H1 (cell line): Measurements from ENCODE around the gene PF4V1. TPM values are rescaled to one million over a fixed set of nuclear protein-coding genes. Genes with fewer than 3 reads are reported as not detected.

ENCODE experiments used
- CTCF ChIA-PET: fragments of 300-600 bp; sonication (Branson Sonifier 250); formaldehyde crosslinking; loops from one replicate; lab custom pipeline; 2021; ENCODE audit not compliant: partially characterized antibody; lab: Charles Lee
- POLR2A ChIA-PET: fragments of 300-600 bp; sonication (Branson Sonifier 250); formaldehyde crosslinking; loops from one replicate; lab custom pipeline; 2021; ENCODE audit warnings: inconsistent platforms; ENCODE audit not compliant: partially characterized antibody; lab: Charles Lee
- DNase-seq, 2 experiments: peaks; one replicate each; pipeline versions ENCODE4 v3.0.0 to v3.0.0-alpha.2; 2010 to 2022; ENCODE audit warnings: low spot score in 2 of 2, low read depth in 1 of 2, mixed read lengths in 1 of 2
- FAIRE-seq: peaks from 2 replicates; lab custom pipeline; 2011; peaks lifted over from hg19 to GRCh38; lab: Jason Lieb, UNC
- H2AFZ ChIP-seq: 2 replicates; pipeline ENCODE4 v1.8.1; 2012; ENCODE audit warnings: low read length, inconsistent platforms
- H2AK5ac ChIP-seq: 2 replicates; pipeline ENCODE4 v1.6.1; 2013; ENCODE audit warnings: low read depth, low read length
- H2BK120ac ChIP-seq: replicated peaks from 2 replicates; pipeline ENCODE3; 2013; ENCODE audit warnings: low read depth, low read length, inconsistent platforms
- H2BK12ac ChIP-seq: 2 replicates; pipeline ENCODE4 v1.6.1; 2013; ENCODE audit warnings: low read depth, low read length
- H2BK15ac ChIP-seq: 2 replicates; pipeline ENCODE4 v1.6.1; 2013; ENCODE audit warnings: low read length
- H2BK20ac ChIP-seq: 2 replicates; pipeline ENCODE4 v1.6.1; 2013; ENCODE audit warnings: low read length
- H2BK5ac ChIP-seq: 2 replicates; pipeline ENCODE4 v1.6.1; 2013; ENCODE audit warnings: low read depth, low read length
- H3K14ac ChIP-seq: 2 replicates; pipeline ENCODE4 v1.6.1; 2013; ENCODE audit warnings: inconsistent platforms; ENCODE audit not compliant: insufficient read length
- H3K18ac ChIP-seq: 2 replicates; pipeline ENCODE4 v1.6.1; 2013; ENCODE audit warnings: low read length; ENCODE audit errors: extremely low read depth
- H3K23ac ChIP-seq: 2 replicates; pipeline ENCODE4 v1.6.1; 2013; ENCODE audit warnings: inconsistent platforms; ENCODE audit not compliant: insufficient read length
- H3K23me2 ChIP-seq: 2 replicates; pipeline ENCODE4 v1.6.1; 2013; ENCODE audit warnings: low read depth, low read length
- H3K27ac ChIP-seq: 2 replicates; pipeline ENCODE4 v1.6.1; 2011; ENCODE audit warnings: low read depth, low read length, inconsistent platforms
- H3K27me3 ChIP-seq, 4 experiments: replicated peaks in 1 of 4; 1 replicate in 1 of 4; 2 replicates in 3 of 4; pipeline versions ENCODE4 v1.6.1 to v1.8.1; 2011 to 2013; ENCODE audit warnings: low read length in 3 of 4, mild to moderate bottlenecking in 3 of 4, inconsistent platforms in 2 of 4, mixed read lengths in 2 of 4, moderate library complexity in 1 of 4; ENCODE audit not compliant: control insufficient read depth in 3 of 4, insufficient read depth in 3 of 4; ENCODE audit errors: extremely low read depth in 1 of 4
- H3K36me3 ChIP-seq, 4 experiments: 2 replicates each; pipeline versions ENCODE4 v1.6.1 to v1.8.1; 2011 to 2013; ENCODE audit warnings: mild to moderate bottlenecking in 4 of 4, low read length in 3 of 4, moderate library complexity in 2 of 4, control low read depth in 1 of 4, inconsistent platforms in 1 of 4; ENCODE audit not compliant: insufficient read depth in 4 of 4, control insufficient read depth in 2 of 4
- H3K4ac ChIP-seq: replicated peaks from 2 replicates; pipeline ENCODE3; 2013; ENCODE audit warnings: low read length, low read depth, mixed read lengths, inconsistent platforms; ENCODE audit not compliant: insufficient read length
- H3K4me1 ChIP-seq, 4 experiments: replicated peaks in 1 of 4; 1 replicate in 1 of 4; 2 replicates in 3 of 4; pipeline versions ENCODE4 v1.6.1 to v1.8.1; 2011 to 2013; ENCODE audit warnings: low read length in 3 of 4, inconsistent platforms in 2 of 4, mixed read lengths in 1 of 4; ENCODE audit not compliant: insufficient read depth in 4 of 4, control insufficient read depth in 3 of 4
- H3K4me2 ChIP-seq, 2 experiments: 2 replicates each; pipeline versions ENCODE4 v1.6.1 to v1.8.1; 2011 to 2013; ENCODE audit warnings: low read depth in 2 of 2, low read length in 2 of 2, control low read depth in 1 of 2, inconsistent platforms in 1 of 2, mild to moderate bottlenecking in 1 of 2; ENCODE audit not compliant: insufficient read depth in 1 of 2
- H3K4me3 ChIP-seq, 4 experiments: fragments of 200-600, 300-600 bp in 1 of 4; sonication (generic), shearing (Covaris generic), sonication (Bioruptor Twin) in 1 of 4; 2 replicates each; pipeline versions ENCODE4 v1.5.1 to v1.8.1; 2011 to 2016; ENCODE audit warnings: low read length in 4 of 4, low read depth in 3 of 4, control low read depth in 2 of 4, inconsistent platforms in 2 of 4, mild to moderate bottlenecking in 2 of 4, mixed read lengths in 1 of 4, moderate library complexity in 1 of 4; ENCODE audit not compliant: insufficient read depth in 2 of 4; ENCODE audit errors: extremely low read depth in 1 of 4
- H3K56ac ChIP-seq: replicated peaks from 2 replicates; pipeline ENCODE3; 2013; ENCODE audit warnings: low read depth, mild to moderate bottlenecking, mixed read lengths, low read length, inconsistent platforms; ENCODE audit not compliant: insufficient read length
- H3K79me1 ChIP-seq: 2 replicates; pipeline ENCODE4 v1.6.1; 2013; ENCODE audit warnings: low read depth, low read length, control low read depth
- H3K79me2 ChIP-seq, 2 experiments: 2 replicates each; pipeline versions ENCODE4 v1.6.1 to v1.8.1; 2012 to 2013; ENCODE audit warnings: low read length in 2 of 2, mild to moderate bottlenecking in 2 of 2, inconsistent platforms in 1 of 2; ENCODE audit not compliant: insufficient read depth in 2 of 2, control insufficient read depth in 1 of 2
- H3K9ac ChIP-seq, 4 experiments: replicated peaks in 1 of 4; 1 replicate in 1 of 4; 2 replicates in 3 of 4; pipeline versions ENCODE4 v1.6.1 to v1.8.1; 2011 to 2013; ENCODE audit warnings: low read depth in 3 of 4, low read length in 3 of 4, control low read depth in 2 of 4, mild to moderate bottlenecking in 2 of 4, moderate library complexity in 2 of 4, inconsistent platforms in 1 of 4; ENCODE audit errors: extremely low read depth in 1 of 4
- H3K9me3 ChIP-seq, 2 experiments: 2 replicates each; pipeline versions ENCODE4 v1.6.1 to v1.8.1; 2012 to 2013; ENCODE audit warnings: mild to moderate bottlenecking in 2 of 2, moderate library complexity in 2 of 2, control low read depth in 1 of 2, inconsistent platforms in 1 of 2, low read depth in 1 of 2, low read length in 1 of 2, mixed read lengths in 1 of 2; ENCODE audit not compliant: insufficient read depth in 2 of 2
- H4K20me1 ChIP-seq, 2 experiments: replicated peaks in 1 of 2; 2 replicates each; pipeline versions ENCODE3 to v1.8.1; 2011 to 2013; ENCODE audit warnings: inconsistent platforms in 2 of 2, low read length in 2 of 2, mild to moderate bottlenecking in 1 of 2; ENCODE audit not compliant: insufficient read depth in 2 of 2, control insufficient read depth in 1 of 2
- H4K5ac ChIP-seq: 2 replicates; pipeline ENCODE4 v1.6.1; 2013; ENCODE audit warnings: low read length, low read depth, mixed read lengths, inconsistent platforms; ENCODE audit not compliant: insufficient read length
- H4K8ac ChIP-seq: 2 replicates; pipeline ENCODE4 v1.8.0; 2013; ENCODE audit warnings: mild to moderate bottlenecking, moderate library complexity, low read length, inconsistent platforms; ENCODE audit not compliant: insufficient read depth; ENCODE audit errors: extremely low read depth
- H4K91ac ChIP-seq: replicated peaks from 2 replicates; pipeline ENCODE3; 2013; ENCODE audit warnings: low read length, mixed read lengths, inconsistent platforms; ENCODE audit not compliant: insufficient read length
- BRCA1 ChIP-seq: IDR thresholded peaks from 2 replicates; pipeline ENCODE4 v1.6.1; 2012; ENCODE audit warnings: low read depth, low read length, improper control_type of control experiment
- CEBPB ChIP-seq: IDR thresholded peaks from 2 replicates; pipeline ENCODE4 v1.6.1; 2012; ENCODE audit warnings: low read depth, low read length
- EZH2 ChIP-seq: fragments of 200-600 bp; sonication (generic); IDR thresholded peaks from 2 replicates; pipeline ENCODE4 v1.7.1; 2012; ENCODE audit warnings: low read depth, mild to moderate bottlenecking, moderate library complexity, low read length, inconsistent platforms; ENCODE audit not compliant: severe bottlenecking
- GABPA ChIP-seq: IDR thresholded peaks from 2 replicates; pipeline ENCODE4 v1.6.1; 2011; ENCODE audit warnings: mild to moderate bottlenecking, low read length, moderate library complexity, borderline replicate concordance; ENCODE audit not compliant: insufficient read depth
- GTF2F1 ChIP-seq: IDR thresholded peaks from 2 replicates; pipeline ENCODE4 v1.6.1; 2012; ENCODE audit warnings: low read depth, low read length, improper control_type of control experiment, borderline replicate concordance
- HDAC2 ChIP-seq, 2 experiments: fragments of 300-600 bp in 1 of 2; sonication (generic) in 1 of 2; IDR thresholded peaks; 2 replicates each; pipeline ENCODE4 v1.6.1; 2011 to 2012; ENCODE audit warnings: low read depth in 2 of 2, low read length in 2 of 2, mild to moderate bottlenecking in 2 of 2, moderate library complexity in 2 of 2, borderline replicate concordance in 1 of 2, inconsistent platforms in 1 of 2
- HDAC6 ChIP-seq: IDR thresholded peaks from one replicate; pipeline ENCODE4 v1.7.1; 2012; ENCODE audit warnings: low read depth, mild to moderate bottlenecking, inconsistent platforms, low read length, moderate library complexity
- KDM4A ChIP-seq: IDR thresholded peaks from one replicate; pipeline ENCODE4 v1.7.1; 2012; ENCODE audit warnings: low read depth, mild to moderate bottlenecking, moderate library complexity, low read length, inconsistent platforms; ENCODE audit not compliant: severe bottlenecking
- NANOG ChIP-seq: IDR thresholded peaks from 2 replicates; pipeline ENCODE4 v1.6.1; 2011; ENCODE audit warnings: low read length, low read depth, mild to moderate bottlenecking, inconsistent platforms; ENCODE audit not compliant: insufficient read depth, poor library complexity, severe bottlenecking
- PHF8 ChIP-seq: fragments of 200-600 bp; sonication (generic); conservative IDR thresholded peaks from 2 replicates; pipeline ENCODE4 v1.7.1; 2012; ENCODE audit warnings: low read depth, mild to moderate bottlenecking, inconsistent platforms, low read length, moderate library complexity
- POLR2AphosphoS5 ChIP-seq: IDR thresholded peaks from 2 replicates; pipeline ENCODE4 v1.6.1; 2011; ENCODE audit warnings: low read depth, low read length
- RAD21 ChIP-seq, 2 experiments: IDR thresholded peaks in 1 of 2; conservative IDR thresholded peaks in 1 of 2; 2 replicates each; pipeline ENCODE4 v1.6.1; 2011; ENCODE audit warnings: low read depth in 2 of 2, low read length in 2 of 2, improper control_type of control experiment in 1 of 2, inconsistent platforms in 1 of 2, mild to moderate bottlenecking in 1 of 2, moderate library complexity in 1 of 2
- SIRT6 ChIP-seq: IDR thresholded peaks from one replicate; pipeline ENCODE4 v1.7.1; 2012; ENCODE audit warnings: low read length, inconsistent platforms
- WGBS, 2 experiments: shearing (Covaris generic) in 1 of 2; methylation state at CpG; one replicate each; pipeline versions ENCODE4 v1.1.6 to v1.1.7; 2013 to 2015; ENCODE audit warnings: low lambda C conversion rate in 2 of 2, mixed read lengths in 2 of 2, inconsistent platforms in 1 of 2, low coverage in 1 of 2, missing lambda C conversion rate in 1 of 2; ENCODE audit not compliant: insufficient replicate concordance in 2 of 2, insufficient coverage in 1 of 2, insufficient read length in 1 of 2; ENCODE audit errors: extremely low coverage in 1 of 2, missing lambda C conversion rate in 1 of 2; 5-methylcytosine and 5-hydroxymethylcytosine counted together
- polyA plus RNA-seq, 7 experiments: library from polyadenylated mRNA; depleted of rRNA in 3 of 7; stranded (reverse) in 5 of 7; unstranded in 2 of 7; fragments of >200 nt in 5 of 7; fragments of 200-250 nt in 2 of 7; gene quantifications; 1 replicate in 5 of 7; 2 replicates in 1 of 7; 4 replicates in 1 of 7; pipeline versions ENCODE4 v1.2.1 to v1.2.3, GENCODE V29; 2011 to 2013; ENCODE audit warnings: missing spikeins in 2 of 7, mixed read lengths in 2 of 7
- total RNA-seq: library from RNA; stranded (reverse); fragmentation: NEBNext Ultra II Directional; extraction: Animal tissue kit (Norgen Biotek cat#: 25700); gene quantifications from 2 replicates; pipeline ENCODE4 v1.2.1, GENCODE V29; 2021

Gene PF4V1
- total and polyA plus RNA-seq, 2 of the 8 experiments (the other 6 are each of a cell fraction or from before 2014, with no cell fraction given) = not detected

- Histone ChIP-seq H4K5ac (no peak overlapping the region), H3K18ac (no peak overlapping the region), H4K8ac (no peak overlapping the region), H3K27ac (no peak overlapping the region), H3K79me1 (no peaks in the 10 kb centered on the region), H2BK12ac (no peak overlapping the region), H3K23me2 (peaks cover 4% of the 10 kb centered on the region; the same call in 1 of the 2 replicates), H3K4me1 (no peaks in the 10 kb centered on the region), H3K14ac (no peak overlapping the region), H2BK120ac (no peak overlapping the region), H2AK5ac (no peak overlapping the region), H2BK20ac (no peak overlapping the region), H3K79me2 (no peaks in the 10 kb centered on the region)
- no peak for DNase-seq
- CTCF ChIA-PET = interaction anchor here (0.7 to 2.5 kb wide), 3 partner anchors 25 to 769 kb away, joined by 3 to 9 read pairs (median 4); no protein-coding TSS in a partner anchor
- no peak for TF ChIP-seq NANOG
- TF ChIP-seq KDM4A = no peak
- no peak for TF ChIP-seq HDAC6
- no peak for TF ChIP-seq GABPA
- no peak for TF ChIP-seq PHF8
- TF ChIP-seq BRCA1 = no peak
- no peak for TF ChIP-seq GTF2F1
- TF ChIP-seq EZH2 = no peak
- no peak for TF ChIP-seq RAD21 (IDR thresholded peaks at IDR 0.05 in 1 of 2, conservative IDR thresholded peaks at IDR 0.05 in 1 of 2; ENCODE audit: low read depth in 2 of 2, low read length in 2 of 2)
- no peak for TF ChIP-seq HDAC2 (IDR thresholded peaks at IDR 0.05; ENCODE audit: borderline replicate concordance in 1 of 2, low read depth in 2 of 2, low read length in 2 of 2)
- no peak for TF ChIP-seq SIRT6
- TF ChIP-seq CEBPB = no peak
- TF ChIP-seq POLR2AphosphoS5 = no peak
- TF ChIP-seq, all 59 proteins: peak for 0
- no peak for FAIRE-seq
- Histone ChIP-seq H4K91ac (no peak overlapping the region), H4K20me1 (no peaks in the 10 kb centered on the region), H3K9me3 (no peaks in the 10 kb centered on the region), H2BK15ac (no peak overlapping the region), H3K4me3 (no peak overlapping the region), H3K27me3 (no peaks in the 10 kb centered on the region; a peak in 1 of 7 replicates), H3K4me2 (no peak overlapping the region), H3K4ac (no peak overlapping the region), H3K56ac (no peak overlapping the region), H2AFZ (no peak overlapping the region), H3K9ac (no peak overlapping the region), H3K23ac (no peak overlapping the region), H3K36me3 (no peaks in the 10 kb centered on the region), H2BK5ac (no peak overlapping the region)
- 89% methylated on average over 5 of the region's 5 CpGs; no CpG with 5 or more reads in 1 of the 2 experiments for WGBS, 2 experiments
- POLR2A ChIA-PET = no interaction called here
Observed at GRCh38 chr4:73839071-73839470, 14.0 kb upstream of the PF4V1 start.
